Nephron (organoid): Measurements from ENCODE around the gene CHPT1.

Experiments
- H3K27ac Mint-ChIP-seq, 3 experiments: 2 replicates each; pipeline ENCODE4 v1.8.0; 2020; ENCODE audit warnings: mixed read lengths in 3 of 3, mild to moderate bottlenecking in 2 of 3, moderate library complexity in 1 of 3
- H3K27me3 Mint-ChIP-seq: 2 replicates; pipeline ENCODE4 v1.8.0; 2021; ENCODE audit warnings: low read depth, mild to moderate bottlenecking, moderate library complexity, mixed read lengths
- H3K36me3 Mint-ChIP-seq: 2 replicates; pipeline ENCODE4 v1.8.0; 2020; ENCODE audit warnings: low read depth, mixed read lengths
- H3K4me1 Mint-ChIP-seq: 2 replicates; pipeline ENCODE4 v1.8.0; 2020; ENCODE audit warnings: mixed read lengths
- H3K4me3 Mint-ChIP-seq, 3 experiments: 2 replicates each; pipeline ENCODE4 v1.8.0; 2020; ENCODE audit warnings: mild to moderate bottlenecking in 3 of 3, mixed read lengths in 3 of 3, moderate library complexity in 2 of 3
- H3K9me3 Mint-ChIP-seq: 2 replicates; pipeline ENCODE4 v1.8.0; 2020; ENCODE audit warnings: mixed read lengths
- CTCF ChIP-seq, 3 experiments: fragments of 200-600 bp; sonication (generic); IDR thresholded peaks; one replicate each; pipeline ENCODE4 v1.5.0; 2021; ENCODE audit warnings: antibody characterized with exemption in 3 of 3; ENCODE audit not compliant: unreplicated experiment in 3 of 3

CHPT1 gene

DNA sequence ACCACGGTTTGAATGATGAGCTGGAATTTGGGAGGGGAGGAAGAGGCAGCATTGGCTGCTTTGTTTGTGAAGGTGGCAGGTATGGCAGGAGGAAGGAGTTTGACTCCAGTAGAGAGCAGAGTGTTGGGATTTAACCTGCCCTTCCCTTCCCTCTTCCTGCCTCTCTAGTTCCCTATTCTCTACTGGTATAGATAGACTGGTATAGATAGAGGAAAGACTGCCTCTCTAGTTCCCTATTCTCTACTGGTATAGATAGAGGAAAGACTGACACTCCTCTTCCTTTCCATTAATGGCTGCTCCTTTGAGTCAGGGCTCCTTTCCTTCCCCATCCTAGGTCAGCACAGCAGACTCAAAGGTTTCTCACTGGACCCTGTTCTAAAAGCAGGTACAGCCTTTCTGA, 50.3 kb downstream of the CHPT1 start:
- peaks cover 16% of the 10 kb centered on the region for H3K4me1 Mint-ChIP-seq
- no peak for TF ChIP-seq CTCF (IDR thresholded peaks at IDR 0.05; ENCODE audit: unreplicated experiment in 3 of 3)
- no peak overlapping the region for H3K4me3 Mint-ChIP-seq
- H3K27me3 Mint-ChIP-seq: no peaks in the 10 kb centered on the region
- H3K27ac Mint-ChIP-seq: peak overlapping the region in 1 of 3 experiments; percentile 39
- H3K36me3 Mint-ChIP-seq: peaks cover 42% of the 10 kb centered on the region
- no peaks in the 10 kb centered on the region for H3K9me3 Mint-ChIP-seq

DNA sequence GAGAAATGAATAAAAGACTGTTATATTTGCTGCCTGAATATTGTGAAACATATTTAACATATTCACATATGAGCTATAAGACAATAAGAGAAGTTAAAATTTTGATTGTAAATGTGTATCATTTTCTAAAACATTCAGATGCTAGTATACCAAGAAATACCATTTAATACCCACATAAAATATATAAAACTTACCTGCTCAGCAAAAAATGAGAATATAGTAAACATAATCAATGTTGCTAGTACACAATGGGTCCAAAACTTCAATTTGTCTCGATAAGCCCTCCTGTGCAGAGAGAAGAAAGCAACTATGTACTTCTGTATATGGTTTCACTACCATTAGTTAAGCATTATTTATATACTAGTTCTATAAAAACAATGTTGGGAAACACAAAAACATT, 51.5 kb downstream of the CHPT1 start:
- no peaks in the 10 kb centered on the region for H3K9me3 Mint-ChIP-seq
- TF ChIP-seq CTCF (IDR thresholded peaks at IDR 0.05; ENCODE audit: unreplicated experiment in 3 of 3): no peak
- H3K4me1 Mint-ChIP-seq: peaks cover 7% of the 10 kb centered on the region
- peaks cover 41% of the 10 kb centered on the region for H3K36me3 Mint-ChIP-seq
- H3K27me3 Mint-ChIP-seq: no peaks in the 10 kb centered on the region
- H3K4me3 Mint-ChIP-seq: no peak overlapping the region
- H3K27ac Mint-ChIP-seq: no peak overlapping the region

DNA sequence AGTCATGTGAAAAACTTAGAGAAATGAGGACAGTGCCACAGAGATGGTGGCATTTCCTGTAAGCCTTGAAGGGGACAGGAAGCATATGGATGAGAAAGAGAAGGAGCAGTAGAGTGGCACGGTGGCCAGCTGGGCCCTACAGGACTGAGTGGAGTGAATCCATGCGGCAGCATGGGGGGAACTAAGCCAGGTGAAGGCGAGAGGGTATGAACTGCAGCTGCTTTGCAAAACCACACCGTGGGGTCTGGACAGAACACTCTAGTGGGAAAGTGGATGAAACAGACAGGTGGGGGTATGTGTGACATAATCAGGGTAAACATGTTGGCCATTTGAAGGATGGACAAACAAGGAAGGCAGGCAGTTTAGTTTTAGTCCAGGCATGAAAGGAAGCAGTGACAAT, 52.2 kb downstream of the CHPT1 start:
- Mint-ChIP-seq H3K4me3 (no peak overlapping the region), H3K27me3 (no peaks in the 10 kb centered on the region), H3K9me3 (no peaks in the 10 kb centered on the region), H3K4me1 (peaks cover 7% of the 10 kb centered on the region), H3K27ac (no peak overlapping the region), H3K36me3 (peaks cover 43% of the 10 kb centered on the region)
- TF ChIP-seq CTCF (IDR thresholded peaks at IDR 0.05; ENCODE audit: unreplicated experiment in 3 of 3): no peak

GRCh38 chr12:101750152-101750551, 52.7 kb downstream of the CHPT1 start:
- no peaks in the 10 kb centered on the region for H3K9me3 Mint-ChIP-seq
- peaks cover 45% of the 10 kb centered on the region for H3K36me3 Mint-ChIP-seq
- H3K27ac Mint-ChIP-seq: no peak overlapping the region
- peaks cover 7% of the 10 kb centered on the region for H3K4me1 Mint-ChIP-seq
- H3K27me3 Mint-ChIP-seq: no peaks in the 10 kb centered on the region
- TF ChIP-seq CTCF (IDR thresholded peaks at IDR 0.05; ENCODE audit: unreplicated experiment in 3 of 3): no peak
- no peak overlapping the region for H3K4me3 Mint-ChIP-seq

DNA sequence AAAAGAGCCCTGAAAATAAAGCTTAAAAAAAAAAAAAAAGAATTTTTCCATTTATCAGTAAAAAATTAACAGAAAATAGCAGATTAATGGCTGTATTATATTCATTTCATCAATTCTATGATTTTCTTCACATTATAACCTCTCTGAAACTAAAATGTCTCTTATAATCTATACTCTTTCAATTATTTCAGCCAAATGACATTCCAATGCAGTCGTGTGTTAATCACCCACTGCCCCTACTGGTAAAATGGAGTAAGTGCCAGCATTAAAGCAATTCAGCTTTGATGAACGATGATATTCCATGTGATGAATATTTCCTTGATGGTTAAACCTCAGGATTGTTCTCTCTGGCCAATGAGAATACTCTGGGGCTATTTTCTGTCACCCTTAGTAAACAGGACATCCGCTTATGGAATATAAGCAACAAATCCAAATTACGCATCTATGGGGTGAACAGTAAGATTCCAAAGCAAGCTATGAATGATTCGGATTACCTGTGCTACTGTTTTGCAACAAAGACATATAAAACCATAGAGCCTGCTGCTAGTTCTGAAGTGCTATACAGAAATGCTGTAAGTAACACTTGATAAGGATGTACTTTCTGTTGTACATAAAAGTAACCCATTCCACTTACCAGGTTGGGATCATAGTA, 62.1 kb downstream of the CHPT1 start:
- H3K4me3 Mint-ChIP-seq: no peak overlapping the region

More for the DNA sequence above, 62.1 kb downstream of the CHPT1 start:
- Mint-ChIP-seq H3K27ac (no peak overlapping the region), H3K4me1 (peaks cover 15% of the 10 kb centered on the region), H3K9me3 (no peaks in the 10 kb centered on the region), H3K27me3 (no peaks in the 10 kb centered on the region), H3K36me3 (peaks cover 23% of the 10 kb centered on the region)
- TF ChIP-seq CTCF (IDR thresholded peaks at IDR 0.05; ENCODE audit: unreplicated experiment in 3 of 3): peak; percentile 70 to 71 (median 70)
